Karpas-422 (cell line): ENCODE results near the gene TAS1R3. TPM values are rescaled to one million over a fixed set of nuclear protein-coding genes. Genes with fewer than 3 reads are reported as not detected.
A peak's percentile ranks its signal among the peaks of the same experiment; 100 is the strongest.

Experiments
- DNase-seq: peaks from one replicate; pipeline ENCODE4 v3.0.0-alpha.2; 2015
- H2AFZ ChIP-seq: fragments of 200-600 bp; sonication (generic); 2 replicates; pipeline ENCODE4 v1.6.1; 2014; ENCODE audit warnings: antibody characterized with exemption, low read length, mixed read lengths
- H3K27ac ChIP-seq: fragments of 200-600 bp; sonication (generic); 2 replicates; pipeline ENCODE4 v1.5.1; 2014; ENCODE audit warnings: mild to moderate bottlenecking, low read length, moderate library complexity
- H3K27me3 ChIP-seq: fragments of 200-600 bp; sonication (generic); 2 replicates; pipeline ENCODE4 v1.6.1; 2014; ENCODE audit warnings: low read length, mixed read lengths
- H3K36me3 ChIP-seq: fragments of 200-600 bp; sonication (generic); 2 replicates; pipeline ENCODE4 v1.6.1; 2014; ENCODE audit warnings: low read length, mixed read lengths; ENCODE audit not compliant: insufficient read depth
- H3K4me1 ChIP-seq: fragments of 200-600 bp; sonication (generic); 2 replicates; pipeline ENCODE4 v1.6.1; 2014; ENCODE audit warnings: mild to moderate bottlenecking, low read length, mixed read lengths
- H3K4me2 ChIP-seq: fragments of 200-600 bp; sonication (generic); 2 replicates; pipeline ENCODE4 v1.6.1; 2014; ENCODE audit warnings: low read length, low read depth, mild to moderate bottlenecking; ENCODE audit not compliant: poor library complexity, severe bottlenecking
- H3K4me3 ChIP-seq: fragments of 200-600 bp; sonication (generic); 2 replicates; pipeline ENCODE4 v1.5.1; 2014; ENCODE audit warnings: mild to moderate bottlenecking, antibody characterized with exemption, low read length, mixed read lengths
- H3K79me2 ChIP-seq: fragments of 200-600 bp; sonication (generic); 2 replicates; pipeline ENCODE4 v1.6.1; 2014; ENCODE audit warnings: mild to moderate bottlenecking, low read length, mixed read lengths
- H3K9ac ChIP-seq: fragments of 200-600 bp; sonication (generic); 2 replicates; pipeline ENCODE4 v1.6.0; 2014; ENCODE audit warnings: low read length
- H3K9me2 ChIP-seq: fragments of 200-600 bp; sonication (generic), shearing (Covaris generic); replicated peaks from 2 replicates; pipeline ENCODE4 v1.6.0; 2014; ENCODE audit warnings: mild to moderate bottlenecking, low read length, moderate library complexity; ENCODE audit not compliant: insufficient read depth
- H3K9me3 ChIP-seq: fragments of 300-700, 200-600 bp; sonication (generic); 2 replicates; pipeline ENCODE4 v1.6.1; 2014; ENCODE audit warnings: low read length, mixed read lengths
- H4K20me1 ChIP-seq: fragments of 200-600 bp; sonication (generic); 2 replicates; pipeline ENCODE4 v1.6.1; 2014; ENCODE audit warnings: mild to moderate bottlenecking, antibody characterized with exemption, low read length, low read depth; ENCODE audit not compliant: insufficient read depth
- total RNA-seq: library from RNA; depleted of rRNA; stranded (reverse); fragments of >200 nt; shearing (Covaris generic); gene quantifications from 2 replicates; pipeline ENCODE4 v1.2.3, GENCODE V29; 2014; ENCODE audit warnings: low replicate concordance

Gene TAS1R3
- total RNA-seq, 1 experiment from 2014 or later: 49.2 TPM

- Histone ChIP-seq H3K36me3 (no peaks in the 10 kb centered on the region), H3K79me2 (peaks cover 18% of the 10 kb centered on the region), H3K27me3 (no peaks in the 10 kb centered on the region), H3K4me2 (no peak overlapping the region), H4K20me1 (peaks cover 13% of the 10 kb centered on the region; the same call in 1 of the 2 replicates), H3K4me3 (no peak overlapping the region), H3K27ac (no peak overlapping the region), H2AFZ (no peak overlapping the region), H3K9me2 (no peaks in the 10 kb centered on the region), H3K9ac (no peak overlapping the region), H3K9me3 (no peaks in the 10 kb centered on the region), H3K4me1 (peaks cover 10% of the 10 kb centered on the region)
- DNase-seq: peak; percentile 74
Measured at GRCh38 chr1:1299686-1300351, 31.3 kb upstream of the TAS1R3 start.

GRCh38 chr1:1300352-1300739 lies 30.7 kb upstream of the TAS1R3 start:
- Histone ChIP-seq H3K27me3 (no peaks in the 10 kb centered on the region), H3K9ac (no peak overlapping the region), H2AFZ (no peak overlapping the region), H3K79me2 (peaks cover 22% of the 10 kb centered on the region), H4K20me1 (peaks cover 13% of the 10 kb centered on the region; the same call in 1 of the 2 replicates), H3K27ac (no peak overlapping the region), H3K9me3 (no peaks in the 10 kb centered on the region), H3K4me3 (no peak overlapping the region), H3K9me2 (no peaks in the 10 kb centered on the region), H3K36me3 (no peaks in the 10 kb centered on the region), H3K4me1 (peaks cover 16% of the 10 kb centered on the region), H3K4me2 (no peak overlapping the region)
- DNase-seq: no peak

DNA sequence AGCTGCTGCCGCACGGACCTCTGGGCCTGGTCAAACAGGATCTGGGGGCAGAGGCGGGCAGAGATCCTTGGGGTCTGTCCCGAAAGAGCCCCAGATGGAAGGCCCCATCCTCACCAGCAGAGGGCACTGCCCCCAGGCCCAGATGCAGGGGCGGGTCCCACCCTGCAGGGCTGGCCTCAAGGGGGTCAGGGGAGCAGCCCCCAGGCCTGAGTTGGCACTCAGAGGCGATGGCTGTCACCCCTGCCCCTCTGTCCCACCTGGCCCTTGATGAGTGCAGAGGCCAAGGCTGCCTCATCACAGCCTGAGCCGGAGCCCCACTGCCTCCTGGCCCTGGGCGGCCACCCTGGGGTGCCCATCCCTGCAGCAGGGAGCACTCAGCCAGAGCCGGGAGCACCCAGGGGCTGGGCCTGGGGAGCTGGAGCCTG lies 29.1 kb upstream of the TAS1R3 start:
- Histone ChIP-seq H3K27ac (no peak overlapping the region), H4K20me1 (peaks cover 13% of the 10 kb centered on the region; the same call in 1 of the 2 replicates), H3K4me2 (no peak overlapping the region), H3K9me2 (no peaks in the 10 kb centered on the region), H2AFZ (no peak overlapping the region), H3K4me1 (peaks cover 30% of the 10 kb centered on the region), H3K9ac (no peak overlapping the region), H3K36me3 (no peaks in the 10 kb centered on the region), H3K4me3 (no peak overlapping the region), H3K9me3 (no peaks in the 10 kb centered on the region), H3K27me3 (no peaks in the 10 kb centered on the region), H3K79me2 (peaks cover 31% of the 10 kb centered on the region)
- DNase-seq: peak; percentile 61

- Histone ChIP-seq H3K9ac (no peak overlapping the region), H3K4me1 (peaks cover 30% of the 10 kb centered on the region), H3K9me3 (no peaks in the 10 kb centered on the region)
Measured at GRCh38 chr1:1302951-1303509, 28.1 kb upstream of the TAS1R3 start.

DNA sequence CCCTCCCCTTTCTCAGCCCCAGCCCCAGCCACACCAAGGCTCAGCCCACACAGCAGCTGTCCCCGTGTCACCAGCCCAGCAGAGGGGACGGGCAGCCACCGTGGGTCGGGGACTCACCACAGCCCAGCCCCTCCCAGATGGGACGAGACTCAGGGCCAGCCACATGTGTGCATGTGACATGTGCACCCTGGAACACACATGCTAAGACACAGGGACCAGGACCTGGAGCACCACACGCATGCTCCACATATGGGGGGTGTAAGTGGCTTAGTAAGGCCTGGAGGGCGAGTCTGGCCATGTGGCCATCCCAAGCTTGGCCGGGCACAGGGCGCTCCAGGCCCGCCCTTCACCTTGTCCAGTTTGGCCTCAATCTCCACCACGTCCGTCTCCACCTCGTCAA lies 27.3 kb upstream of the TAS1R3 start:
- Histone ChIP-seq H3K4me3 (no peak overlapping the region), H3K36me3 (no peaks in the 10 kb centered on the region), H2AFZ (no peak overlapping the region), H3K79me2 (peaks cover 35% of the 10 kb centered on the region), H3K9me2 (no peaks in the 10 kb centered on the region), H3K9me3 (no peaks in the 10 kb centered on the region), H4K20me1 (peaks cover 13% of the 10 kb centered on the region; the same call in 1 of the 2 replicates), H3K27ac (no peak overlapping the region), H3K4me2 (no peak overlapping the region), H3K27me3 (no peaks in the 10 kb centered on the region), H3K4me1 (peaks cover 30% of the 10 kb centered on the region), H3K9ac (peak overlapping the region; percentile 97; the same call in 1 of the 2 replicates)
- DNase-seq: no peak

More at GRCh38 chr1:1302951-1303509, 28.1 kb upstream of the TAS1R3 start:
- H4K20me1 ChIP-seq: peaks cover 13% of the 10 kb centered on the region; the same call in 1 of the 2 replicates
- no peak for DNase-seq
- H2AFZ ChIP-seq: no peak overlapping the region
- H3K27ac ChIP-seq: no peak overlapping the region
- H3K4me3 ChIP-seq: no peak overlapping the region
- no peak overlapping the region for H3K4me2 ChIP-seq
- H3K79me2 ChIP-seq: peaks cover 35% of the 10 kb centered on the region
- H3K9me2 ChIP-seq: no peaks in the 10 kb centered on the region
- no peaks in the 10 kb centered on the region for H3K27me3 ChIP-seq
- H3K36me3 ChIP-seq: no peaks in the 10 kb centered on the region

DNA sequence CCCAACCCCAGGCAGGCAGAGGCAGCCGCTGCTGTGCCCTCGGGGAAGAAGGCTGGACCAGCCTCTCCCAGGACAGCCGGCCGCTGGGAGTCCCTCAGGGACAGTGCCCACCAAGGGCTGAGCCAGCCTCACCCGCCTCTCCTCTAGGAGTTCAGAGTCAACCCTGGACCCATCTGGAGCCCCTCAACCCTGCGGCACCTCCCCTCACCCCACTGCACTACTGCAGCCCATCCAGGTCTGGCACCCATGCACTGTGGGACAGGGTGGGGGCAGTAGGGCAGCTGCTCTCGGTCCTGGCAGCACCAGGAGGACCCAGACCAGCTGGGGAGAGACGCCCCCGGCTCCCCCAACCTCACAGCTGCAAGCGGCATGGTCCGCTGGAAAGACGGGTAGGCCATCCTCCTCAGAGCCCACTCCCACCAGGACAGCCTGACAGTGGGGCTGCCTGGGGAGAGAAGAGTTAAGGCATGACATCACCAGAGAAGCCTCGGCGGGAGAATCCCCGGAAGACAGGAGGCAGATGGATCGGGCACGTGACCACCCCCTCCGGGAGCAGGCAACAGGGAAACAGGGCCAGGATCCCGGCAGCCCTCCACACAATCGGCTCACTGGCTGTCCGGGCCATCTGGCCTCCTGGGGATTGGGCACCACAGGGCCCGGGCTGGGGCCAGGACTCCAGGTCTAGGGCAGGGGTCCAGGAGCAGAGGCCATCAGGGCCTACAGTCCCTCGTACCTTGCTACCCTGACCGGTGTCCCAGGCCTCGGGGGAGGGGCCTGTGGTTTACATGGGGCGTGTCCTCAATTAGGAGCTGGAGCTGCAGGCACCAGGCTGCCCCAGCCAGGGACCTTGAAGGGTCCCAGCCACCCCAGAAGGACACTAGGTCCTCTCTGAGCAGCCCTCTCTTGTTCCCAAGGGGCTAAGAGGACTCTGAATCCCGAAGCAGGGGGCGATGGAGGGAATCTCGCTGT lies 26.5 kb upstream of the TAS1R3 start:
- H4K20me1 ChIP-seq: peaks cover 12% of the 10 kb centered on the region; the same call in 1 of the 2 replicates
- H3K9ac ChIP-seq: peak overlapping the region; percentile 97
- no peaks in the 10 kb centered on the region for H3K27me3 ChIP-seq
- peaks cover 33% of the 10 kb centered on the region for H3K4me1 ChIP-seq
- DNase-seq: peak; percentile 61
- H3K27ac ChIP-seq: peak overlapping the region; percentile 97
- H3K79me2 ChIP-seq: peaks cover 40% of the 10 kb centered on the region
- no peaks in the 10 kb centered on the region for H3K36me3 ChIP-seq
- H2AFZ ChIP-seq: no peak overlapping the region
- peak overlapping the region; percentile 94 for H3K4me2 ChIP-seq
- H3K9me3 ChIP-seq: no peaks in the 10 kb centered on the region
- no peaks in the 10 kb centered on the region for H3K9me2 ChIP-seq
- H3K4me3 ChIP-seq: peak overlapping the region; percentile 85

DNA sequence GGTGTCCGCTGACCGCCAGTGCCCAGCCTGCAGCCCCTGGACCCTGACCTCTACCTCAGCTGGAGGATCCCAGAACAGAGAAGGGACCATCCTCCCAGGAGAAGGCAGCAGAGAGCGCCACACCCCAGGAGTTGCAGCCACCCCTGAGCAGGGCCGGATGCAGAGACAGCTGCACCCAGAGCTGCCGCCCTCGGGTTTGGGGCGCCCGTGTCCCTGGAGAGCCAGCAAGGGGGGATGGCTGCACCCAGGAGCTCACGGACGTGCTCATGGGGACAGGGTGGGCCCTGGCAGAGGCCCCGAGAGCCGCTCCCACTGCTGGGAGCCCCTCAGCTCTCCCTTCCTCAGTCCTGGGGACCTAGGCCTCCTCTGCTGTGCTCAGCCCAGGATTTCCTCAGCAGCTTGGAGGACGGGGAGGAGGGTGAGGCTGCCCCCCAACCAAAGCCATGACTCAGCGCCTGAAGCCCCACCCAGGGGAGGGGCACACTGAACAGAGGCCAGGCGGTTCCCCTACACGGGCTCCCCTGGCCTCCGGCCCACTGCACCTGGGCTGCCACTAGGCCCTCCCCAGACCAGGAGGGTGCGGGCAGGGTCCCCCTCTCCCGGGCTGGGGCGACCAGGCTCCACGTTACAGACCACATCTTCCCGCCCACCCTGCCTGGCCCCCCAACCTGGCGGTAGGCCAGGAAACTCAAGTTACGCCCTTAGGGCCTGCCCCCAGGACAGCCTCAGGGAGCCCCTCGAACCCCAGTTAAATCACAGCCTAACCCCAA lies 25.6 kb upstream of the TAS1R3 start:
- Histone ChIP-seq H3K27me3 (no peaks in the 10 kb centered on the region), H3K4me1 (peaks cover 42% of the 10 kb centered on the region), H3K4me3 (peak overlapping the region; percentile 85), H3K27ac (peak overlapping the region; percentile 97), H3K36me3 (no peaks in the 10 kb centered on the region), H3K9me2 (no peaks in the 10 kb centered on the region), H3K79me2 (peaks cover 46% of the 10 kb centered on the region), H3K9me3 (no peaks in the 10 kb centered on the region), H3K9ac (peak overlapping the region; percentile 97), H3K4me2 (peak overlapping the region; percentile 94), H4K20me1 (peaks cover 8% of the 10 kb centered on the region; the same call in 1 of the 2 replicates), H2AFZ (no peak overlapping the region)
- peak; percentile 95 for DNase-seq
